ENCODE data around the gene ZBTB7B. TPM values are rescaled to one million over a fixed set of nuclear protein-coding genes. Genes with fewer than 3 reads are reported as not detected.
"Not testable (repeated sequence)": the region's sequence is repeated elsewhere in the genome, so short reads cannot be mapped to it uniquely, and the experiment has no call there.

Gene ZBTB7B
- total RNA-seq, 2 experiments from 2014 or later = 16.3 to 23.2 TPM

DNA sequence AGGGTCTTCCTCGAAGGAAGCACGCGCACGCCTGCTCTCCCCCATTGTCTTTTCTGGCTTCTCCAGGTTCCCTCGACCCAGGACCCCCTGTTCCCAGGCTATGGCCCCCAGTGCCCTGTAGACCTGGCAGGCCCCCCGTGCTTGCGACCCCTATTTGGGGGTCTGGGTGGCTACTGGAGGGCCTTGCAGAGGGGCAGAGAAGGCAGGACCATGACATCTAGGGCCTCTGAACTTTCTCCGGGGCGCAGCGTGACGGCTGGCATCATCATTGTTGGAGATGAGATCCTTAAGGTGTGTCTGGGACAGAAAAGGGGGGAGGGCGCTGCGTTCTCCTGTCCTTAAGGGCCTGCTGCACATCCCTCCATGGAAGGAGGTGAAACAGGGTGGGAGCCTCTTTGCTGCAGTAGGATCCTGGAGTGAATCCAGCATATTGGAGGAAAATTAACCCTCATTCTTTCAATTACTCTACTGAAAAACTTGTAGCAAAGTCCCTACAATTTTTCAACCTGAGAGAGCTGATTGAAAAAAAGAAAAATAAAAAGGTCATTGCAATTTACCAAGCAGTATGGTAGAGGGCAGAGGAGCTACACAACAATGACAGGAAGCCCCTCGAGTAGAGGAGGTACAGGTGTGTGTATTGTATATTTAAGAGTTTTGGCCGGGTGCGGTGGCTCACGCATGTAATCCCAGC lies 18.7 kb upstream of the ZBTB7B start:
- H3K9me2 ChIP-seq (ENCODE audit: insufficient read depth, low read length) = no peaks in the 10 kb centered on the region
- CTCF ChIA-PET (ENCODE audit: unreplicated experiment) = interaction anchor here (0.6 to 1.3 kb wide), 4 partner anchors 28 to 78 kb away, joined by 3 to 4 read pairs (median 3); partner anchors contain the start of gene PBXIP1
- no peak overlapping the region; the same call in 1 of the 2 replicates for H2AFZ ChIP-seq (ENCODE audit: low read length)
- POLR2A ChIA-PET = interaction anchor here (0.6 to 3.2 kb wide), 12 partner anchors 10 to 138 kb away, joined by 3 to 16 read pairs (median 4); partner anchors contain the start of gene PYGO2
- peak overlapping the region; percentile 65 for H3K27ac ChIP-seq (ENCODE audit: low read depth, low read length, poor library complexity, severe bottlenecking)
- peaks cover 18% of the 10 kb centered on the region for H3K4me1 ChIP-seq (ENCODE audit: insufficient read depth, low read length, poor library complexity, severe bottlenecking)
- H3K4me2 ChIP-seq (ENCODE audit: low read length) = peak overlapping the region; percentile 90
- BruUV-seq (replicated peaks) = no TSS peak
- DNase-seq (ENCODE audit: low spot score) = peak; percentile 66
- H3K4me3 ChIP-seq (ENCODE audit: low read depth, low read length, poor library complexity, severe bottlenecking) = peak overlapping the region; percentile 77
- TF ChIP-seq, protein P1, sequence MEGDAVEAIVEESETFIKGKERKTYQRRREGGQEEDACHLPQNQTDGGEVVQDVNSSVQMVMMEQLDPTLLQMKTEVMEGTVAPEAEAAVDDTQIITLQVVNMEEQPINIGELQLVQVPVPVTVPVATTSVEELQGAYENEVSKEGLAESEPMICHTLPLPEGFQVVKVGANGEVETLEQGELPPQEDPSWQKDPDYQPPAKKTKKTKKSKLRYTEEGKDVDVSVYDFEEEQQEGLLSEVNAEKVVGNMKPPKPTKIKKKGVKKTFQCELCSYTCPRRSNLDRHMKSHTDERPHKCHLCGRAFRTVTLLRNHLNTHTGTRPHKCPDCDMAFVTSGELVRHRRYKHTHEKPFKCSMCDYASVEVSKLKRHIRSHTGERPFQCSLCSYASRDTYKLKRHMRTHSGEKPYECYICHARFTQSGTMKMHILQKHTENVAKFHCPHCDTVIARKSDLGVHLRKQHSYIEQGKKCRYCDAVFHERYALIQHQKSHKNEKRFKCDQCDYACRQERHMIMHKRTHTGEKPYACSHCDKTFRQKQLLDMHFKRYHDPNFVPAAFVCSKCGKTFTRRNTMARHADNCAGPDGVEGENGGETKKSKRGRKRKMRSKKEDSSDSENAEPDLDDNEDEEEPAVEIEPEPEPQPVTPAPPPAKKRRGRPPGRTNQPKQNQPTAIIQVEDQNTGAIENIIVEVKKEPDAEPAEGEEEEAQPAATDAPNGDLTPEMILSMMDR (conservative IDR thresholded peaks at IDR 0.05; ENCODE audit: low read length) = peak; percentile 66
- no peak for TF ChIP-seq EZH2phosphoT487 (IDR thresholded peaks at IDR 0.05; ENCODE audit: borderline replicate concordance, low read depth, low read length)
- H4K20me1 ChIP-seq (ENCODE audit: insufficient read depth, low read length) = no peaks in the 10 kb centered on the region
- no peaks in the 10 kb centered on the region for H3K9me3 ChIP-seq (ENCODE audit: low read length)
- intact Hi-C loops (cut with micrococcal nuclease; ENCODE audit: unreplicated experiment) = loop anchor here (1.0 to 5.0 kb wide), 4 partner anchors 9 to 78 kb away; partner anchors contain the start of gene EFNA4
- H3K79me2 ChIP-seq (ENCODE audit: insufficient read depth, low read depth, low read length) = peaks cover 50% of the 10 kb centered on the region
- peaks cover 64% of the 10 kb centered on the region for H3K36me3 ChIP-seq (ENCODE audit: insufficient read depth, low read length)

DNA sequence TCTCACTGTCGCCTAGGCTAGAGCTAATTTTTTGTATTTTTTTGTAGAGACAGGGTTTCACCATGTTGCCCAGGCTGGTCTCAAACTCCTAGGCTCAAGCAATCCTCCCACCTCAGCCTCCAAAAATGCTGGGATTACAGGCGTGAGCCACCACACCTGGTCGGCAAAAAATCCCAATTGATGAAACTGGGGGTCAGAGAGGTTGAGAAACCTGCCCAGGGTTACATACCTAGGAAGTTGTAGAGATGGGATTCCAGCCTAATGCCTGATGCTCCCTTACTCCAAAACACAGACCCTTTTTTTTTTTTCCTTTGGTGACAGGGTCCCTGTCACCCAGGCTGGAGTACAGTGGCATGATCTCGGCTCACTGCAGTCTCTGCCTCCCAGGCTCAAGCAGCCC lies 15.9 kb upstream of the ZBTB7B start:
- BruUV-seq (replicated peaks); H3K4me3 ChIP-seq (ENCODE audit: low read depth, low read length, poor library complexity, severe bottlenecking); H3K4me2 ChIP-seq (ENCODE audit: low read length); intact Hi-C loops (cut with micrococcal nuclease; ENCODE audit: unreplicated experiment); H3K9me3 ChIP-seq (ENCODE audit: low read length); H3K9me2 ChIP-seq (ENCODE audit: insufficient read depth, low read length); CTCF ChIA-PET (ENCODE audit: unreplicated experiment); H4K20me1 ChIP-seq (ENCODE audit: insufficient read depth, low read length); H2AFZ ChIP-seq (ENCODE audit: low read length); DNase-seq (ENCODE audit: low spot score); POLR2A ChIA-PET; H3K27ac ChIP-seq (ENCODE audit: low read depth, low read length, poor library complexity, severe bottlenecking): not testable (repeated sequence)
- Histone ChIP-seq H3K4me1 (ENCODE audit: insufficient read depth, low read length, poor library complexity, severe bottlenecking) (peaks cover 18% of the 10 kb centered on the region), H3K36me3 (ENCODE audit: insufficient read depth, low read length) (peaks cover 54% of the 10 kb centered on the region), H3K79me2 (ENCODE audit: insufficient read depth, low read depth, low read length) (peaks cover 44% of the 10 kb centered on the region)

DNA sequence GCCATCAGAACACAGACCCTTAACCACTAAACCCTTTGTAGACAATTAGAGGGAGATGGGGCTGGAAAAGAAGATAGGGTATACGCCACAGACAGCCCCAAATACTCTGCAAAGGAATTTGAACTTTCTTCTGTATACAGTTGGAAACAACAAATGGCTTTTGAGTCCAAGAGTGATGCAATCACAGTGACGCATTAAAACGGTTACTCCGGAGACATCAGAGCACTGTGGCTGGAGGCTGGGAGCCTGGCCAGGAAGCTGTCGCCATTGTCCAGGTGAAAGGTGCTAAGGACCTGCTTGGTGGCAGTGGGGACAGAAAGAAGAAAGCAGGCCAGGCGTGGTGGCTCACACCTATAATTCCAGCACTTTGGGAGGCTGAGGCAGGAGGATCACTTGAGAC lies 15.3 kb upstream of the ZBTB7B start:
- intact Hi-C loops (cut with micrococcal nuclease; ENCODE audit: unreplicated experiment) = no loop called here
- H3K9me3 ChIP-seq (ENCODE audit: low read length) = no peaks in the 10 kb centered on the region
- H2AFZ ChIP-seq (ENCODE audit: low read length) = no peak overlapping the region
- ChIA-PET POLR2A (no interaction called here), CTCF (ENCODE audit: unreplicated experiment) (no interaction called here)
- no peak for DNase-seq (ENCODE audit: low spot score)
- H3K79me2 ChIP-seq (ENCODE audit: insufficient read depth, low read depth, low read length) = peaks cover 44% of the 10 kb centered on the region
- no peak overlapping the region for H3K27ac ChIP-seq (ENCODE audit: low read depth, low read length, poor library complexity, severe bottlenecking)
- H4K20me1 ChIP-seq (ENCODE audit: insufficient read depth, low read length) = no peaks in the 10 kb centered on the region
- no peak overlapping the region for H3K4me2 ChIP-seq (ENCODE audit: low read length)
- no peak overlapping the region for H3K4me3 ChIP-seq (ENCODE audit: low read depth, low read length, poor library complexity, severe bottlenecking)
- TF ChIP-seq EZH2phosphoT487 (IDR thresholded peaks at IDR 0.05; ENCODE audit: borderline replicate concordance, low read depth, low read length) = no peak
- TF ChIP-seq, protein P1 (conservative IDR thresholded peaks at IDR 0.05; ENCODE audit: low read length) = no peak
- H3K36me3 ChIP-seq (ENCODE audit: insufficient read depth, low read length) = peaks cover 51% of the 10 kb centered on the region
- BruUV-seq (replicated peaks) = no TSS peak
- no peaks in the 10 kb centered on the region for H3K9me2 ChIP-seq (ENCODE audit: insufficient read depth, low read length)
- peaks cover 15% of the 10 kb centered on the region for H3K4me1 ChIP-seq (ENCODE audit: insufficient read depth, low read length, poor library complexity, severe bottlenecking)

Data from OCI-LY7 (cell line).